HFF-Myc (cell line): Measurements from ENCODE around the gene UHRF1.
"Not testable (repeated sequence)": the region's sequence is repeated elsewhere in the genome, so short reads cannot be mapped to it uniquely, and the experiment has no call there.

ENCODE experiments used
- DNase-seq: peaks from one replicate; pipeline ENCODE4 v3.0.0-alpha.2; 2011; ENCODE audit warnings: low read depth; ENCODE audit errors: extremely low read depth
- H3K4me3 ChIP-seq: replicated peaks from 2 replicates; pipeline ENCODE4 v1.5.1; 2011; ENCODE audit warnings: low read depth, mild to moderate bottlenecking, control low read depth, low read length
- CTCF ChIP-seq: IDR thresholded peaks from 2 replicates; pipeline ENCODE4 v1.5.1; 2012; ENCODE audit warnings: mild to moderate bottlenecking, low read depth, low read length, control low read depth; ENCODE audit errors: missing control alignments

Gene UHRF1

GRCh38 chr19:4939466-4939865, 30.2 kb downstream of the UHRF1 start:
- no peak for DNase-seq
- H3K4me3 ChIP-seq = no peak overlapping the region
- TF ChIP-seq CTCF = no peak

- DNase-seq, H3K4me3 ChIP-seq: not testable (repeated sequence)
Observed at GRCh38 chr19:4941638-4942169, 32.4 kb downstream of the UHRF1 start.

- not testable (repeated sequence) for DNase-seq, H3K4me3 ChIP-seq
Observed at GRCh38 chr19:4950650-4951049, 41.3 kb downstream of the UHRF1 start.

- TF ChIP-seq CTCF = no peak
- DNase-seq = no peak
Observed at GRCh38 chr19:4951656-4952055, 42.4 kb downstream of the UHRF1 start.

GRCh38 chr19:4952945-4953344, 43.6 kb downstream of the UHRF1 start:
- no peak for DNase-seq
- no peak for TF ChIP-seq CTCF
- no peak overlapping the region for H3K4me3 ChIP-seq

More at GRCh38 chr19:4951656-4952055, 42.4 kb downstream of the UHRF1 start:
- no peak overlapping the region for H3K4me3 ChIP-seq

- DNase-seq = not testable (repeated sequence)
Observed at GRCh38 chr19:4954320-4955149, 45.2 kb downstream of the UHRF1 start.

GRCh38 chr19:4955274-4955673, 46.0 kb downstream of the UHRF1 start:
- no peak for DNase-seq
- no peak overlapping the region for H3K4me3 ChIP-seq
- no peak for TF ChIP-seq CTCF

More at GRCh38 chr19:4954320-4955149, 45.2 kb downstream of the UHRF1 start:
- H3K4me3 ChIP-seq = not testable (repeated sequence)

GRCh38 chr19:4957981-4958380, 48.7 kb downstream of the UHRF1 start:
- TF ChIP-seq CTCF = no peak

More at GRCh38 chr19:4957981-4958380, 48.7 kb downstream of the UHRF1 start:
- no peak overlapping the region for H3K4me3 ChIP-seq
- no peak for DNase-seq
